Measurements from ENCODE around the gene DMBX1. TPM values are rescaled to one million over a fixed set of nuclear protein-coding genes. Genes with fewer than 3 reads are reported as not detected.

Gene DMBX1
- total RNA-seq, 4 donors from 2014 or later: 0.12 to 0.51 (median 0.42) TPM; not detected in 1

GRCh38 chr1:46526691-46527291, 37.2 kb downstream of the DMBX1 start:
- TF ChIP-seq CTCF (IDR thresholded peaks at IDR 0.05) (no peak), POLR2A (IDR thresholded peaks at IDR 0.05) (no peak)
- no peak for DNase-seq (ENCODE audit: low spot score in 2 of 2)
- intact Hi-C loops (cut with DNase I; ENCODE audit: low total_unique reads): loop anchor here (2.0 to 10.0 kb wide), 3 partner anchors 49 to 122 kb away; no protein-coding TSS in a partner anchor
- 39 to 67% methylated on average over 10 to 14 of the region's 14 CpGs for WGBS, 2 donors
- no peak overlapping the region for H3K4me3 ChIP-seq (ENCODE audit: low read depth, poor library complexity, severe bottlenecking)

DNA sequence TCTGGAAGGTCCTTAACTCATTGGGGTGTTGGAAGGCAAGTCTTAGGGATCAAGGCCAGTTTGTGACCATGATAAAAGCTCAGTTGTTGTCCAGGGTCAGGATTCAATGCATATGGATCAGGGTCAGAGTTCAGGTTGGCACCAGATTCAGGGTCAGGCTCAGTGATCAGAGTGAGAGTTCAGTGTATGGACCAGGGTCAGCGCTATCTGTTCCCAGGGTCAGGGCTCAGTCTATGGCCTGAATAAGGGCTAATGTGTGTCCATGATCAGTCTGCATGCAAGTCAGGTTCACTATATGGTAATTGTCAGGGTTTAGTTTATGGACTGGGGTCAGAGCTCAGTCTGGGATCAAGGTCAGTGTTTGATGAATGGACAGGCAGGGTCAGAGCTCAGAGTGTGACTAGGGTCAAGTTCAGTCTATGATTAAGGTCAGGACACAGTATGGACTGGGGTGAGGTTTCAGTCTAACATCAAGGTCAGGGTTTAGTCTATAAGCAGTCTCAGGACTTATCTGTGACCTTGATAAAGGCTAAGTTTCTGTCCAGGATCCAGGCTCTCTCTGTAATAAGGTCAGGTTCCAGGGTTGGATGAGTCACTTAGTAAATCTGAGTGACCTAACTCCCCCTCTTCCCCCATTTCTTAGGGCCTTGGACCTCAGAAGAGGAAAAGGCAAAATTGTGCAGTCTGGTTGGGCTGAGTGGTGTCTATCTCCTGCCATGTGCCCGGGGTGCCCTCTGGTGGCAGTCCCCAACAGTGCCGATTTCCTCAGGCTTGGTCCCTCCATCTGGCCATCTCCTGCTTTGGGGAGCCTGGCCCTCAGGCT, 38.0 kb downstream of the DMBX1 start:
- 30 to 33% methylated on average over 3 of the region's 3 CpGs for WGBS, 2 donors
- no peak for TF ChIP-seq POLR2A (IDR thresholded peaks at IDR 0.05)
- TF ChIP-seq CTCF (IDR thresholded peaks at IDR 0.05): peak in 1 of 3 donors; percentile 86
- intact Hi-C loops (cut with DNase I; ENCODE audit: low total_unique reads): loop anchor here (2.0 to 10.0 kb wide), 3 partner anchors 50 to 123 kb away; no protein-coding TSS in a partner anchor
- H3K4me3 ChIP-seq (ENCODE audit: low read depth, poor library complexity, severe bottlenecking): no peak overlapping the region
- DNase-seq (ENCODE audit: low spot score in 2 of 2): peak; percentile 72 to 95

DNA sequence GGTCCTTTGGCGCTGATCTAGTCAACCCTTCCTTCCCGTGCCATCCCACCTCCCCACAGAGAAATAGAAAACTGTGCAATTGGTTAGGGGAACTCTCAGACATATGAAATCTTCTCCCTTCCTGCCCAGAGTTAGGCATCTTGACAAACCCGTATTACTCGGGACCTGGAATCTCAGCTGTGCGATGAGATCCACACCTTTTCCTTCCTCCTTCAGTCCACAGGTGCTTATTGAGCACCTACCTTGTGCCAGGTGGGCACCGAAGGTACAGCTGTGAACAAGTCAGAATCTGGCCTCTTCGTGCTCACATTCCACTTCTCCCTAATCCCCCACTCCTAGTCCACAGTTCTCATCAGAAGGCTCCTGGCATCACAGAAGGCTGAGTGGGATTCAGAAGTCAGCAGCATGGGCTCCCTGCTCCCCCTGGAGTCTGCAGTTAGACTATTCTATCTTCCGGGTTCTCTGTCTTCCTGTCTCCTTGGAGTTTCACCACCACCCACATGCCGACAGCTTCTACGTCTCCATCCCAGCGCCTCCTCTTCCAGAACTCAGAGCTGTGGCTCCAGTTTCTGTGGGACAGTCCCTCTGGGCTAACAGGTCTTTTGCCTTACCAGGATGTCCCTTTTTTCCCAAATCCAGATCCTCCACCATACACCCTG, 38.8 kb downstream of the DMBX1 start:
- 35 to 37% methylated on average over 11 of the region's 11 CpGs for WGBS, 2 donors
- no peak for DNase-seq (ENCODE audit: low spot score in 2 of 2)
- intact Hi-C loops (cut with DNase I; ENCODE audit: low total_unique reads): loop anchor here (5.0 to 10.0 kb wide), 2 partner anchors 51 to 124 kb away; no protein-coding TSS in a partner anchor
- H3K4me3 ChIP-seq (ENCODE audit: low read depth, poor library complexity, severe bottlenecking): no peak overlapping the region
- TF ChIP-seq POLR2A (IDR thresholded peaks at IDR 0.05) (no peak), CTCF (IDR thresholded peaks at IDR 0.05) (no peak)

DNA sequence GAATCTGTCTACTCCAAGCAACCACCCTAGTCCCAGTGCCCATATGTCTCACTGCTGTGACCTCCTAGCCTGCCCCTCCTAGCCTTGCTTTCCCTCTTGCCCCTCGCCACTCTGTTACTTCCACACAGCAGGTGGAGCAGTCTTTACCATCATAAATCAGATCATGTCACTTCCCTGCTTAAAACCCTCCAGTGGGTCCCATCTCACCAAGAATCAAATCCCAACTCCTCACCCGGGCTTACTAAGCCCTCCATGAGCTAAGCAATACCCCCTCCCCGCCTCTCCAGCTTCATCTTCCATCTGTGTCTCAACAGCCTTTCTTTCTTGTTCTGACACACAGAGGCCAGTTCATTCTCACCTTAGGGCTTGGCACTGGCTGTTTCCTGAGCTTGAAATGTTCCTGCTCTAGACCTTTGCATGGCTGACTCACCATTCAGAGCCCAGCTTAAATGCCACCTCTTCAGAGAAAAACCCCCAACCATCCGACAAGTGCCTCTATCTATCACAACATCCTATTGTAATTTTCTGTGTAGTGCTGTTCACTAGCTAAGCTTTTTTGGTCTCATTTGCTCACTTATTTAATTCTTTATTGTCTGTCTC, 39.5 kb downstream of the DMBX1 start:
- intact Hi-C loops (cut with DNase I; ENCODE audit: low total_unique reads): loop anchor here (5.0 to 10.0 kb wide), 2 partner anchors 52 to 124 kb away; no protein-coding TSS in a partner anchor
- no peak for TF ChIP-seq POLR2A (IDR thresholded peaks at IDR 0.05)
- no peak for TF ChIP-seq CTCF (IDR thresholded peaks at IDR 0.05)

DNA sequence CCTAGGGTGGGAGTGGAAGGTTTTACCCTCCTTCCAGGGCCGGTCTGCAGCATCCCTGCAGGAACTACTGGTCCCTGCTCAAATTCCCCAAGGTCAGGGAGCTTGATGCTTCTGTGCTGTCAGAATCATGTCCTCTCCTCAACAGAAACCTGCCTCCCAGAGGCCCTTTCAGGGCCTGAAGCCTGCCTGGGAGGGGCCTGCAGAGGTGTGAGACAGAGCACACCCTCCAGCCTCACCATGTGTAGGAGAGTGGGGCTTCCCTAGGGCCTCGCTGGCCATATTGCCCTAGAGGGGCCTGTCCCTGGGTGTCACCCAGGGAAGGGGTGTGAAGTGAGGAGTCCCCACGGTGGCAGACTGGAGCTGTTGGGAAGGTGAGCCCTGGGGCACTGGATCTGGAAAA, 40.7 kb downstream of the DMBX1 start:
- TF ChIP-seq POLR2A (IDR thresholded peaks at IDR 0.05) (no peak), CTCF (IDR thresholded peaks at IDR 0.05) (no peak)
- no peak overlapping the region for H3K4me3 ChIP-seq (ENCODE audit: low read depth, poor library complexity, severe bottlenecking)
- whole genome bisulfite sequencing, 2 donors: 66 to 71% methylated on average over 3 of the region's 3 CpGs
- intact Hi-C loops (cut with DNase I; ENCODE audit: low total_unique reads): loop anchor here (10.0 kb wide), 1 partner anchor 194 kb away; no protein-coding TSS in a partner anchor
- DNase-seq (ENCODE audit: low spot score in 2 of 2): no peak

More for the DNA sequence above, 39.5 kb downstream of the DMBX1 start:
- DNase-seq (ENCODE audit: low spot score in 2 of 2): no peak
- no peak overlapping the region for H3K4me3 ChIP-seq (ENCODE audit: low read depth, poor library complexity, severe bottlenecking)
- WGBS, 2 donors: 52 to 53% methylated on average over 4 of the region's 4 CpGs

Data from lower leg skin (tissue), 4 donors.